ENCODE measurements around the gene GJA9.
A peak's percentile ranks its signal among the peaks of the same experiment; 100 is the strongest.
"Not testable (repeated sequence)": the region's sequence is repeated elsewhere in the genome, so short reads cannot be mapped to it uniquely, and the experiment has no call there.

GJA9 gene

DNA sequence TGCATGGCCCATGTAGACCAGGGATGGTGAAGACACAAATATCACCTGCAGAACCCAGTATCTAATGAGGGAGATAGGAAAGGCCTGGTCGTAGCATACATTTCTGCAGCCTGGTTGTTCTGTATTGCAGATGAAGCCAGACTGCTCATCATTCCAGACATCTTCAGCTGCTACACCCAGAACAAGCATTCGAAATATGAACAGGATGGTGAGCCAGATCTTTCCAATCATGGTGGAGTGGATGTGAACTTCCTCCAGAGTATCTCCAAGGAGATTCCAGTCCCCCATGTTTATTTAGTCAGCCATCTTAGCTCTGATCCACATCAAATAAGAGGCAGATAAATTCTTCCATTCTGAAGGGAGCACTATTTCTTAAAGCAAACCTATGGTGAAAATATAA lies 5.6 kb downstream of the GJA9 start:
- DNase-seq (ENCODE audit: low read depth in 2 of 3, low spot score in 2 of 3), result no peak

DNA sequence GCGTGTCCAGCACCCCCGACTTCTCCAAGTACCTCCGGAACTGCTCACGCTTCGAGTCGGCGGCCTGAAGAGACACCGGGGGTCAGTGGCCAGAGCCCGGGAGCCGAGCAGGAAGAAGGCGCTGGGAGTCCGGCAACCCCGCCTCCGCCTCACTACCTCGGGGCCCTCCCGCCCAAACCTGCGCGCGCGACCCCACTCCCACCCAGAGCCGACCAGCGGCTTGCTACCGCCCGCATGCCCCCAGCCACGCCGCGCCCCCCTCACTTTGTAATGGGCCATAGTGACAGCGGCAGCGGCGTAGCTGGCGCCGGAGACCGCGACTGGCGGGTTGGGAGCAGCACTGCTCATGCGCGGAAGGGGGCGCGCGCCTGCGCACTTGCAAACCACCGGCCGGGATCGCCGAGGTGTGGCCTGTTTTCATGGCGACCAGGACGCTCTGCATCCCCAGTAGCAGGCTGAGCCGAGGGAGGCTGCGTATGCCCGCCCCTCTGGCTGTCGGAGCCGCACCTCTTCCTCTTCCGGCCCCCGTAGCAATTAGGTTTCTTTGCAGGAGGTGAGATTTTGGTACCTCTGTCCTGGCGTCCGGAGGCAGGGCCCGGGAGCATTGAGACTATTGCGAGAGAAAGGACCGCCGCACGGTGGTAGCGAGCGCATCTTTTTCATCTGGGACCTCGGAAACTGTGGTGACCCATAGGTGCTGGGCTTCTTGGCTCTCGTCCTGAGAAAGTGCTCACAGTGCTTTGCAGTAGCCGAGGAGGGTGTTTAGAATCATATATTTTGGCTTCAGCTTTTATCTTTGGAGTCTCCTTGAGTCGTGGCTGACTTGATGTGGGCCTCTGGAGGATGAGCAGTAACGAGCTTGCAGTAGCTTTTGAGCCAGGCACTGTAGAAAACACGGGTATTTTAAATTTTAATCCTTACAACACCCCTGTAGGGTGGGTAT lies 8.1 kb downstream of the GJA9 start, which contains the start of gene MYCBP:
Gene MYCBP (minus strand): TSS at position 322 of the 943 bp plus-strand sequence. CDS start 43 bp downstream, at position 279.
- peak; percentile 89 to 95 (median 94) for DNase-seq (ENCODE audit: low read depth in 2 of 3, low spot score in 2 of 3)

DNA sequence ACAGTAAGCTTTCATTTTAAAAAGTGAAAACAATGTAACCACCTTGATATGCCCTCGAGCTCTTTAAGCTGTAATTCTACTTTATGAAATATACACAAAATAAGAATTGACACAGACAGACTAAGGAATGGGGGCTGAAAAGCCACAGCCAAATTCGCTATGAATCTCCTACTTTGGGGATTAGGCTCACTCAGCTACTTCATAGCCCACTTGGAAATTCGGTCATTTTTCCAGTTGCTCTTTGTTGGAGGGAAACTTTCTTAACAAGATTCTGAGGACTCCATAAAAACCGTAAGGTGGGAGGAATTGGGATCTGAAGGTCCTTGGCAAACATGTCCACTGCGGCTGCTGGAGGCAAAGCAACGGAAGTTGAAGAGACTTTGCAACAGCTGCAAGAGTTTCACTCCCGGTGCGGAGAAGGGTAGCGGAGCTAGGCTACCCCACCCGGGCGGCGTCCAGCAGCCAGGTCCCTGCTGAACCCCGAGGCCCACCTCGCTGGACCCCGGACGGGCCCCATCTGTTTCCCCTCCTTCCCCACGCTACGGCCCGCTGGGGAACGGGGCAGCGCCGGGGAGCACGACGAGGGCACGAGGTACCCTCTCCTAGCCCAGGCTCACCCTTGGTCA lies 8.9 kb downstream of the GJA9 start:
- DNase-seq (ENCODE audit: low read depth in 2 of 3, low spot score in 2 of 3), result peak in 1 of 3 experiments; percentile 9

GRCh38 chr1:38870996-38871395 lies 10.4 kb downstream of the GJA9 start:
- DNase-seq (ENCODE audit: low read depth in 2 of 3, low spot score in 2 of 3), result no peak

DNA sequence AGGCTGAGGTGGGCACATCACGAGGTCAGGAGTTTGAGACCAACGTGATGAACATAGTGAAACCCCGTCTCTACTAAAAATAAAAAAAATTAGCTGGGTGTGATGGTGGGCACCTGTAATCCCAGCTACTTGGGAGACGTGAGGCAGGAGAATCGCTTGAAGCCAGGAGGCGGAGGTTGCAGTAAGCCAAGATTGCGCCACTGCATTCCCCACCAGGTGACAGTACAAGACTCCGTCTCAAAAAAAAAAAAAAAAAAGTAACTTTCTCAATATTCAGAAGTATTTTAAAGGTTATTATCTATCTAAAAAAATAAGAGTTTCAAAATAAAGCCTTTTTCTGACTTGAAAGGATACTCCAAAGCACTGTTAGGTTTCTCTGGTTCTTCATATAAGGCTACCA lies 14.2 kb downstream of the GJA9 start:
- DNase-seq (ENCODE audit: low read depth in 2 of 3, low spot score in 2 of 3), result no peak

- DNase-seq (ENCODE audit: low read depth in 2 of 3, low spot score in 2 of 3), result no peak
Observed at GRCh38 chr1:38865112-38865715, 16.2 kb downstream of the GJA9 start.

DNA sequence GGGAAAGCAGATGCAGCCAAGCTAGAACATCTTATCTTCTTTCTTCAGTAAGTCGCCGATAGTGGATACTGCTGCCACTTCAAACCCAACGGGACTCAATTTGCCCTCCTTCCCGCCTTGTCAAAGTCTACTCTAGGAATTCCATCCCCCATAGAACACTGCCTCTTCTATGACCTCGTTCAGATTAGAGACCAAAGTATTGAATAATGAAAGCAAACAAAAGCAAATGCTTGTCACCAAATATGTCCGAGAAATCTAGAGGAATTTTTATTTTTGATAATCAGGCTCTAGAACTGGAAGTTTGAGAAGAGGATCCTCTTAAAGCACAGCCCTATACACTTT lies 21.0 kb downstream of the GJA9 start:
- DNase-seq (ENCODE audit: low read depth in 2 of 3, low spot score in 2 of 3), result no peak

DNA sequence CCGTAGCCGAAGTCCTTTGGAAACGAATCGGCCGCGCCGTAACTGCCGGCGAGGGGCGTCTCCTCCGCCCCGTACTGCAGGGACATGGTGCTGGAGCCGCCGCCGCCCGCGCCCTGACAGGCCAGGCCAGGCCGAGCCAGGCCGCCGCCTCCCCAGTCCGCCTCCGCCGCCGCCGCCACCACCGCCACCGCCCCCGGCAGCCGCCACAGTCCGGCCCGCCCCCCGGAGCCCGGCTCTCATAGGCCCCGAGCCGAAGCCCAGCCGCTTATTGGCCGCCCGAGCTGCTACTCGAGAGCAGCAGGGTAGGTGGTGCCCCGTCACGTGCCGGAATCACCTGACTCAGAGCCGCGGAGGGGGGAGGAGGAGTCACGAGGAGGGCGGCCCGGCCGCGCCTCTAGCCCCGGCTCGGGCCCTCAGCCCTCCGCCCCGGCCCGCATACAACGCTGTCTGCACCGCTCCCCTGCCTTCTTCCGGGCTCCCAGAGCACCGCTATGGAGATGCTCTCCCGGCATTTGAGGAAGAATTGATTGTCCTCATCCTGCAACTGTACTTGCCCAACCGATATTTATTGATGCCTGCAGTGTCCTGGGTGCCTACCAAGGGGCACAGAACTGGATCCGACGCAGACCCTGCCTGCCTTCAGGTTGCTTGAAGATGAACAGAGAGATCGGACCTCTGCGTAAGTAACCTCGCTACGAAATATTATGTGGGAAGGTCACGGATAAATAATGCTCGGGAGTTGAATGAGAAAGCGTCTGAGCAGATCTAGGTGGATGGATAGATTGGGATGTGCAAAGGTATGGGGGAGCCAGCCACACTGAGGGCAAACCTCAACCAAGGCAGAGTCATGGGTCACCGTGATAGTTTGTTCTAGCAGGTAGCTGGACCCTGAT lies 21.6 kb downstream of the GJA9 start, which contains the start of gene RRAGC:
Gene RRAGC (minus strand): TSS at position 212 of the 893 bp plus-strand sequence. CDS start 126 bp downstream, at position 86.
- DNase-seq (ENCODE audit: low read depth in 2 of 3, low spot score in 2 of 3), result peak; percentile 88 to 96 (median 90)

- DNase-seq (ENCODE audit: low read depth in 2 of 3, low spot score in 2 of 3), result peak in 2 of 3 experiments; percentile 8 to 9
Observed at GRCh38 chr1:38858833-38859560, 22.4 kb downstream of the GJA9 start.

- DNase-seq (ENCODE audit: low read depth in 2 of 3, low spot score in 2 of 3), result no peak
Observed at GRCh38 chr1:38852780-38853179, 28.6 kb downstream of the GJA9 start.

GRCh38 chr1:38848071-38848470 lies 33.3 kb downstream of the GJA9 start:
- no peak for DNase-seq (ENCODE audit: low read depth in 2 of 3, low spot score in 2 of 3)

- no peak for DNase-seq (ENCODE audit: low read depth in 2 of 3, low spot score in 2 of 3)
Observed at GRCh38 chr1:38846210-38846609, 35.2 kb downstream of the GJA9 start.

DNA sequence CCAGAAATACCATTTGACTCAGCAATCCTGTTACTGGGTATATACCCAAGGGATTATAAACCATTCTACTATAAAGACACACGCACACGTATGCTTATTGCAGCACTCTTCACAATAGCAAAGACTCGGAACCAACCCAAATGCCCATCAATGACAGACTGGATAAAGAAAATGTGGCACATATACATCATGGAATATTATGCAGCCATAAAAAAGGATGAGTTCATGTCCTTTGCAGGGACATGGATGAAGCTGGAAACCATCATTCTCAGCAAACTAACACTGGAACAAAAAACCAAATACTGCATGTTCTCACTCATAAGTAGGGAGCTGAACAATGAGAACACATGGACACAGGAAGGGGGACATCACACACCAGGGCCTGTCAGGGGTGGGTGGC lies 36.3 kb downstream of the GJA9 start:
- not testable (repeated sequence) for DNase-seq (ENCODE audit: low read depth in 2 of 3, low spot score in 2 of 3)

GRCh38 chr1:38840281-38840680 lies 41.1 kb downstream of the GJA9 start:
- DNase-seq (ENCODE audit: low read depth in 2 of 3, low spot score in 2 of 3), result no peak

GRCh38 chr1:38839363-38839762 lies 42.0 kb downstream of the GJA9 start:
- no peak for DNase-seq (ENCODE audit: low read depth in 2 of 3, low spot score in 2 of 3)

DNA sequence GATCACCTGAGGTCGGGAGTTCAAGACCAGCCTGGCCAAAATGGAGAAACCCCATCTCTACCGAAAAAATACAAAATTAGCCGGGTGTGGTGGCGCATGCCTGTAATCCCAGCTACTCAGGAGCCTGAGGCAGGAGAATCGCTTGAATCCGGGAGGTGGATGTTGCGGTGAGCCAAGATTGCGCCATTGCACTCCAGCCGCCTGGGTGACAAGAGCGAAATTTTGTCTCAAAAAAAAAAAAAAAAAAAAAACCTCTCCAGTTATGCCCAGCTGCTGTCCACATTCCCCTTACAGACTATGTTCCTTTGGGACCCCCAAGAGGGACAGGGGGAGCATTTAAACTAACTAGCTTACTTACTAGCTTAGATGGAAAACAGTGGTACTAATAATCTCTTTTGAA lies 45.1 kb downstream of the GJA9 start:
- DNase-seq (ENCODE audit: low read depth in 2 of 3, low spot score in 2 of 3), result not testable (repeated sequence)

DNA sequence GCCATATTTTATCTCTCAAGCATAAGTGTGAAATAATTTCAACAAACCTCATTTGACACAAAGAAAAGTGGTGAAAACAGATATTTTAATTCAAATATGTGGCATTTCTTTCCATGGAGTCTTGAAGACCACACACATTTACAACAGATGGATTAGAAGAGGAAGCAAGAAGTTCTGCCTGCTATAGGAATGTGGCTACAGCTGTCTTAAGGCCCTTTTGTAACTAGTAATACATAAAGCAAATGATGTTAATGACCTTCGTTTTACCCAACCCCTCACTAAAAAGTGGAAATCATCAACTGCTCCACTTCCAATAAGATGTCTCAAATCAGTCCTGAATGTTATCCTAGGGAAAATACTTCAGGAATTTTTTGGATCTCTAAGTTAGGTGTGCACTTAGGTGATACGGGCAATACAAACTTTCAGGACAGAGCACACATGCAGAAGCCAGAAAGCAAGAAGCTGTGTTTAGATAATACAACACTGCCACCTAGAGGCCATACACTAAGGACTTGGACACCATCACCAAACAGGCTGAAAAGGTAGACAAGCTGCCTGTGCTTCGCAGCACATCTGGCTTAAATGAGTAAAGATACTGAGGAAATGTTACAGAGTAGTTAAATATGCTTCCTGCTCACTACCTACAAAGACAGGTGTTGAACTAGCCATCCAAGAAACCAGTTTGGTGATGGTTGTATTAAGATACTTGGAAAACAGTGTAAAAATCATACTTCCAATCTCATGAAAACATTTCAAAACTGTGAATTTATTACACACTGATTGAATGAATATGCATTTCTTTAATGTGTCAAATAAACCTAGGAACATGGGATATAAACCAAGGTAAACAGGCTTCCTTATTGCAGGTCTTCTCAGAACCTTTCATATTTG lies 46.2 kb downstream of the GJA9 start:
- no peak for DNase-seq (ENCODE audit: low read depth in 2 of 3, low spot score in 2 of 3)

DNA sequence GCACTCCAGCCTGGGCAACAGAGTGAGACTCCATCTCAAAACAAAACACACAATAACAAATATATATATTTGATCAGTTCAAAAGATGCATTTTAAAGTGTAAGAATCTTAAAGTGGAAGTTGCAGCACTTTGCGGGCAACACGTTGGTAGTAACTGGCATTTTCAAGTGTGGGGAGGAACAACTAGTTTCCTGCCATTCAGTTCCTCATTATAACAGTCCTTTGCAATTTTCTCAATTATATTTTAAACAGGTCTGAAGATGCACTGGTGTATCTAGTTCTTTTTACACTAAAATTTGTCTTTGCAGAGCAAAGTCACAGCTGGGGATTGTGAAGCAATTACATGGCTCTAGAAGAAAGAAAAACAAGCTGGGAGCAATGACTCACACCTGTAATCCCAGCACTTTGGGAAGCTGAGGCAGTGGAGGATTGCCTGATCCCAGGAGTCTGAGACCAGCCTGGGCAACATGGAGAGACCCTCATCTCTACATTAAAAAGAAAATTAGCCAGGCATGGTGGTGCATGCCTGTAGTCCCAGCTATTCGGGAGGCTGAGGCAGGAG lies 47.1 kb downstream of the GJA9 start:
- DNase-seq (ENCODE audit: low read depth in 2 of 3, low spot score in 2 of 3), result no peak

DNA sequence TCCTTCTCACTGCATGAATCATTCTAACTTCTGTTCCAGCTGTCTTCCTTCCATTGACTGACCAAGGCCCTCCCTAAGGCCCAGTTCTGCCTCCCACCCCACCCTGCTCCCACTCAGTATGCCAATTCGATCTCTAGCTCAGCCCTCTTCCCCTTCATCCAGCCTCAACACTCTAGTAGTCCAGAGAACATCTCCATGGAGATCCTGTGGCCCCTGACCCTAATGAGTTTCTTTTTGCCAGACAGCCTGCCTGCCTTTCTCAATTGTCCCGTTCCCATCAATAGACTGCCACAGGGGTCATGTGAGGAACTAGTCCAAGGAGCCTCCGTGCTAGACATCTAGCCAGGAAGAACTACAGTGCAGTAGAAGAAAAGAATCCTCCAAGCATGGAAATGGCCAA lies 48.2 kb downstream of the GJA9 start:
- DNase-seq (ENCODE audit: low read depth in 2 of 3, low spot score in 2 of 3), result no peak

All from activated CD8-positive, alpha-beta memory T cell treated with anti-CD3 and anti-CD28 coated beads for 48 hours (primary cell).